Measurements from ENCODE around the gene MAD1L1.
A peak's percentile ranks its signal among the peaks of the same experiment; 100 is the strongest.

MAD1L1 gene

GRCh38 chr7:2038931-2039728, 193.6 kb downstream of the MAD1L1 start:
- H3K9ac ChIP-seq (ENCODE audit: low read depth, low read length) = peak overlapping the region; percentile 45; the same call in 1 of the 2 replicates
- H3K4me1 ChIP-seq (ENCODE audit: insufficient read depth, low read length) = peaks cover 59% of the 10 kb centered on the region
- H3K27ac ChIP-seq (ENCODE audit: low read length) = peak overlapping the region; percentile 83
- H3K27me3 ChIP-seq (ENCODE audit: insufficient read depth, low read length, poor library complexity) = no peaks in the 10 kb centered on the region
- peaks cover 25% of the 10 kb centered on the region for H3K36me3 ChIP-seq (ENCODE audit: insufficient read depth, low read length)
- no peak overlapping the region for H2AFZ ChIP-seq (ENCODE audit: low read depth, low read length)
- H3K9me3 ChIP-seq (ENCODE audit: insufficient read depth, low read length, severe bottlenecking) = no peaks in the 10 kb centered on the region
- ATAC-seq (ENCODE audit: insufficient read depth, low read depth) (peak; percentile 12; the same call in 2 of the 3 replicates), DNase-seq (peak; percentile 36)
- peak overlapping the region; percentile 67 for H3K4me2 ChIP-seq (ENCODE audit: insufficient read depth, low read length)
- peaks cover 13% of the 10 kb centered on the region for H3K79me2 ChIP-seq (ENCODE audit: insufficient read depth, low read length)
- H3K4me3 ChIP-seq (ENCODE audit: low read depth in 1 of 2, low read length in 2 of 2) = 0 out of 4 replicates have a peak overlapping the region, but pooled peaks of 1 of the 2 experiments have one; percentile 3
- no peak for TF ChIP-seq CTCF (IDR thresholded peaks at IDR 0.05; ENCODE audit: borderline replicate concordance, extremely low read depth, low read length, poor library complexity, severe bottlenecking)
- no peak for TF ChIP-seq EZH2 (IDR thresholded peaks at IDR 0.05; ENCODE audit: borderline replicate concordance, low read depth, low read length, severe bottlenecking)
- H4K20me1 ChIP-seq (ENCODE audit: insufficient read depth, low read length) = 0 out of 2 replicates have a peak, but pooled peaks cover 3% of the 10 kb centered on the region

- H3K4me2 ChIP-seq (ENCODE audit: insufficient read depth, low read length) = peak overlapping the region; percentile 67
- H3K36me3 ChIP-seq (ENCODE audit: insufficient read depth, low read length) = peaks cover 14% of the 10 kb centered on the region
- DNase-seq (peak; percentile 45), ATAC-seq (ENCODE audit: insufficient read depth, low read depth) (peak; percentile 60)
- H3K27ac ChIP-seq (ENCODE audit: low read length) = peak overlapping the region; percentile 83
- peak overlapping the region in 1 of 2 experiments; percentile 44; a peak in 2 of 4 replicates for H3K4me3 ChIP-seq (ENCODE audit: low read depth in 1 of 2, low read length in 2 of 2)
- no peak for TF ChIP-seq EZH2 (IDR thresholded peaks at IDR 0.05; ENCODE audit: borderline replicate concordance, low read depth, low read length, severe bottlenecking)
- TF ChIP-seq CTCF (IDR thresholded peaks at IDR 0.05; ENCODE audit: borderline replicate concordance, extremely low read depth, low read length, poor library complexity, severe bottlenecking) = no peak
- H3K9me3 ChIP-seq (ENCODE audit: insufficient read depth, low read length, severe bottlenecking) = no peaks in the 10 kb centered on the region
- peak overlapping the region; percentile 45 for H3K9ac ChIP-seq (ENCODE audit: low read depth, low read length)
- no peak overlapping the region for H2AFZ ChIP-seq (ENCODE audit: low read depth, low read length)
- H4K20me1 ChIP-seq (ENCODE audit: insufficient read depth, low read length) = 0 out of 2 replicates have a peak, but pooled peaks cover 3% of the 10 kb centered on the region
- H3K4me1 ChIP-seq (ENCODE audit: insufficient read depth, low read length) = peaks cover 61% of the 10 kb centered on the region
- H3K27me3 ChIP-seq (ENCODE audit: insufficient read depth, low read length, poor library complexity) = no peaks in the 10 kb centered on the region
- peaks cover 13% of the 10 kb centered on the region for H3K79me2 ChIP-seq (ENCODE audit: insufficient read depth, low read length)
Observed at GRCh38 chr7:2037808-2038522, 194.8 kb downstream of the MAD1L1 start.

GRCh38 chr7:2037301-2037807, 195.4 kb downstream of the MAD1L1 start:
- Histone ChIP-seq H3K4me3 (ENCODE audit: low read depth in 1 of 2, low read length in 2 of 2) (peak overlapping the region in 1 of 2 experiments; percentile 44; a peak in 2 of 4 replicates), H2AFZ (ENCODE audit: low read depth, low read length) (no peak overlapping the region), H3K79me2 (ENCODE audit: insufficient read depth, low read length) (peaks cover 17% of the 10 kb centered on the region), H3K9ac (ENCODE audit: low read depth, low read length) (peak overlapping the region; percentile 45), H3K27ac (ENCODE audit: low read length) (peak overlapping the region; percentile 83), H3K27me3 (ENCODE audit: insufficient read depth, low read length, poor library complexity) (no peaks in the 10 kb centered on the region), H4K20me1 (ENCODE audit: insufficient read depth, low read length) (0 out of 2 replicates have a peak, but pooled peaks cover 3% of the 10 kb centered on the region), H3K4me2 (ENCODE audit: insufficient read depth, low read length) (peak overlapping the region; percentile 67), H3K4me1 (ENCODE audit: insufficient read depth, low read length) (peaks cover 67% of the 10 kb centered on the region), H3K36me3 (ENCODE audit: insufficient read depth, low read length) (peaks cover 7% of the 10 kb centered on the region), H3K9me3 (ENCODE audit: insufficient read depth, low read length, severe bottlenecking) (no peaks in the 10 kb centered on the region)
- DNase-seq (peak; percentile 69), ATAC-seq (ENCODE audit: insufficient read depth, low read depth) (peak; percentile 74)
- no peak for TF ChIP-seq EZH2 (IDR thresholded peaks at IDR 0.05; ENCODE audit: borderline replicate concordance, low read depth, low read length, severe bottlenecking)
- TF ChIP-seq CTCF (IDR thresholded peaks at IDR 0.05; ENCODE audit: borderline replicate concordance, extremely low read depth, low read length, poor library complexity, severe bottlenecking) = no peak

All from DND-41 (cell line).